Ovary (tissue), 9 donors: ENCODE results near the gene BASP1. TPM values are rescaled to one million over a fixed set of nuclear protein-coding genes. Genes with fewer than 3 reads are reported as not detected.

Experiments used
- DNase-seq, 5 donors: peaks; one replicate each; pipeline ENCODE4 v3.0.0-alpha.2; 2019 to 2020
- H3K27ac ChIP-seq, 2 donors: fragments of 200-600 bp; one replicate each; pipeline versions ENCODE4 v1.5.1 to v1.8.0; 2019 to 2022
- H3K27me3 ChIP-seq: fragments of 200-600 bp; one replicate; pipeline ENCODE4 v1.8.0; 2022
- H3K36me3 ChIP-seq: fragments of 200-600 bp; sonication (generic); one replicate; pipeline ENCODE4 v1.5.1; 2019
- H3K4me1 ChIP-seq: one replicate; pipeline ENCODE4 v1.8.1; 2013; ENCODE audit warnings: mild to moderate bottlenecking, moderate library complexity; ENCODE audit not compliant: insufficient read depth
- H3K4me3 ChIP-seq: fragments of 200-600 bp; sonication (generic); one replicate; pipeline ENCODE4 v1.5.1; 2017
- H3K9me3 ChIP-seq, 2 donors: fragments of 200-600 bp in 1 of 2; sonication (generic) in 1 of 2; one replicate each; pipeline versions ENCODE4 v1.5.1 to v1.8.1; 2013 to 2019; ENCODE audit warnings: mild to moderate bottlenecking in 1 of 2, moderate library complexity in 1 of 2
- CTCF ChIP-seq, 3 donors: fragments of 450-650 bp in 2 of 3; fragments of 200-600 bp in 1 of 3; IDR thresholded peaks; one replicate each; pipeline versions ENCODE4 v1.5.1 to v1.8.0; 2016 to 2022; ENCODE audit warnings: antibody characterized with exemption in 3 of 3, mild to moderate bottlenecking in 1 of 3
- EP300 ChIP-seq: sonication (generic); formaldehyde crosslinking; IDR thresholded peaks from one replicate; pipeline ENCODE4 v1.6.1; 2017; ENCODE audit warnings: antibody characterized with exemption
- POLR2A ChIP-seq: fragments of 450-650 bp; IDR thresholded peaks from one replicate; pipeline ENCODE4 v1.6.1; 2017; ENCODE audit warnings: antibody characterized with exemption, mild to moderate bottlenecking, moderate library complexity
- WGBS, 3 donors: extraction: QIAGEN DNeasy Blood & Tissue Kit in 1 of 3; methylation state at CpG; one replicate each; pipeline versions ENCODE4 v1.1.5 to v1.1.7; 2013 to 2017; 5-methylcytosine and 5-hydroxymethylcytosine counted together
- intact Hi-C, 4 donors: fragments of 100-400 bp; cut with DNase I; formaldehyde crosslinking; loops; one replicate each; pipeline versions ENCODE4 v1.11.0 to v1.15.1; 2022 to 2023
- polyA plus RNA-seq, 2 donors: library from polyadenylated mRNA; stranded (reverse); fragments of 200-250 nt in 1 of 2; fragments of 350-450 nt in 1 of 2; fragmentation: Illumina TruSeq in 1 of 2; extraction: RNeasy Lipid Tissue Mini Kit (QIAGEN cat#74804) in 1 of 2; gene quantifications; one replicate each; pipeline ENCODE4 v1.2.3, GENCODE V29; 2013 to 2014
- total RNA-seq, 7 donors: library from RNA; depleted of rRNA in 2 of 7; stranded (reverse); fragments of >200 nt in 2 of 7; fragmentation: NEBNext Ultra II Directional in 3 of 7; extraction: Animal tissue kit (Norgen Biotek cat#: 25700) in 3 of 7; gene quantifications; one replicate each; pipeline versions ENCODE4 v1.1.0 to v1.2.4, GENCODE V29; 2016 to 2023
- donor health status: DM: no; HTN: no; CAD: no; lungs with moderate emphysema.
- donor health status: DM: no; HTN: no; CAD: no.
- donor health status: Bipolar disorder and iron deficiency.
- donor health status: DM: yes; HTN: yes; CAD: no.
- donor health status: DM: no; HTN: no; CAD: no.
- donor health status: DM: yes; HTN: yes; CAD: no.

BASP1 gene
- total and polyA plus RNA-seq, 9 donors = 18.0 to 59.5 (median 38.7) TPM

GRCh38 chr5:17214893-17215292, 2.5 kb upstream of the BASP1 start:
- Histone ChIP-seq H3K36me3 (no peaks in the 10 kb centered on the region), H3K9me3 (no peaks in the 10 kb centered on the region), H3K27ac (no peak overlapping the region), H3K27me3 (no peaks in the 10 kb centered on the region), H3K4me1 (peaks cover 1% of the 10 kb centered on the region), H3K4me3 (no peak overlapping the region)
- TF ChIP-seq CTCF (IDR thresholded peaks at IDR 0.05) (no peak), POLR2A (no peak), EP300 (no peak)
- 87 to 89% (median 88%) methylated on average over 2 of the region's 2 CpGs for WGBS, 3 donors
- DNase-seq = no peak
- intact Hi-C loops = loop anchor here in 3 of 4 donors (5.0 to 10.0 kb wide), 4 partner anchors 1070 to 1100 kb away; no protein-coding TSS in a partner anchor

- no peaks in the 10 kb centered on the region for H3K27me3 ChIP-seq
- 87 to 90% (median 88%) methylated on average over 2 of the region's 2 CpGs for WGBS, 3 donors
- H3K4me1 ChIP-seq = peaks cover 1% of the 10 kb centered on the region
- no peaks in the 10 kb centered on the region for H3K9me3 ChIP-seq
- H3K36me3 ChIP-seq = no peaks in the 10 kb centered on the region
- no peak overlapping the region for H3K4me3 ChIP-seq
- TF ChIP-seq CTCF (IDR thresholded peaks at IDR 0.05) = no peak
- no peak overlapping the region for H3K27ac ChIP-seq
- DNase-seq = no peak
- intact Hi-C loops = loop anchor here in 3 of 4 donors (5.0 to 10.0 kb wide), 4 partner anchors 1069 to 1099 kb away; no protein-coding TSS in a partner anchor
Measured at GRCh38 chr5:17215361-17215760, 2.1 kb upstream of the BASP1 start.

- WGBS, 3 donors = 0 to 1% (median 0%) methylated on average over 52 to 59 of the region's 59 CpGs
- peak; percentile 71 to 84 (median 79) for DNase-seq
- Histone ChIP-seq H3K27ac (peak overlapping the region in 1 of 2 donors; percentile 42), H3K36me3 (no peaks in the 10 kb centered on the region), H3K27me3 (no peaks in the 10 kb centered on the region), H3K9me3 (no peaks in the 10 kb centered on the region), H3K4me1 (peaks cover 1% of the 10 kb centered on the region), H3K4me3 (peak overlapping the region; percentile 64)
- TF ChIP-seq POLR2A (no peak), EP300 (no peak), CTCF (IDR thresholded peaks at IDR 0.05) (peak; percentile 65 to 78 (median 73))
- intact Hi-C loops = loop anchor here in 3 of 4 donors (5.0 to 10.0 kb wide), 4 partner anchors 1068 to 1098 kb away; no protein-coding TSS in a partner anchor
Measured at GRCh38 chr5:17216176-17216973, 1.1 kb upstream of the BASP1 start.

GRCh38 chr5:17216974-17217492, 398 bp upstream of the BASP1 start:
- WGBS, 3 donors = 0 to 2% (median 0%) methylated on average over 10 to 22 of the region's 22 CpGs
- peak overlapping the region; percentile 64 for H3K4me3 ChIP-seq
- DNase-seq = peak; percentile 54 to 76 (median 70)
- intact Hi-C loops = loop anchor here in 3 of 4 donors (5.0 to 10.0 kb wide), 4 partner anchors 1068 to 1098 kb away; no protein-coding TSS in a partner anchor
- TF ChIP-seq POLR2A (no peak), CTCF (IDR thresholded peaks at IDR 0.05) (peak in 1 of 3 donors; percentile 14)
- H3K36me3 ChIP-seq = no peaks in the 10 kb centered on the region
- no peaks in the 10 kb centered on the region for H3K9me3 ChIP-seq
- H3K27me3 ChIP-seq = no peaks in the 10 kb centered on the region
- H3K27ac ChIP-seq = peak overlapping the region in 1 of 2 donors; percentile 42
- H3K4me1 ChIP-seq = peaks cover 1% of the 10 kb centered on the region
